Stimulated activated CD4-positive, alpha-beta T cell treated with anti-CD3 and anti-CD28 coated beads, Interleukin-1b, Interleukin-23, amount 100 ng/mL, for 48 hours (primary cell): ENCODE measurements around the gene SPEF1.

Experiments used
- DNase-seq: peaks from one replicate; pipeline ENCODE4 v3.0.0-alpha.2; 2020

The SPEF1 gene

GRCh38 chr20:3764659-3765058, 16.6 kb downstream of the SPEF1 start:
- DNase-seq, result no peak

- no peak for DNase-seq
These were observed 17.3 kb downstream of the SPEF1 start for GRCh38 chr20:3763671-3764601.

- DNase-seq, result no peak
These were observed 20.4 kb downstream of the SPEF1 start for GRCh38 chr20:3760655-3761348.

- DNase-seq, result no peak
These were observed 21.4 kb downstream of the SPEF1 start for GRCh38 chr20:3759884-3760283.

- DNase-seq, result no peak
These were observed 21.9 kb downstream of the SPEF1 start for GRCh38 chr20:3759316-3759823.

GRCh38 chr20:3758566-3758965, 22.7 kb downstream of the SPEF1 start:
- no peak for DNase-seq

GRCh38 chr20:3757268-3757667, 24.0 kb downstream of the SPEF1 start:
- no peak for DNase-seq

GRCh38 chr20:3755814-3756480, 25.3 kb downstream of the SPEF1 start:
- no peak for DNase-seq

- DNase-seq, result no peak
These were observed 26.0 kb downstream of the SPEF1 start for GRCh38 chr20:3755269-3755668.

GRCh38 chr20:3754276-3754630, 27.0 kb downstream of the SPEF1 start:
- DNase-seq, result no peak

GRCh38 chr20:3753501-3754275, 27.6 kb downstream of the SPEF1 start:
- DNase-seq, result no peak

GRCh38 chr20:3753098-3753497, 28.1 kb downstream of the SPEF1 start:
- DNase-seq, result peak; percentile 42

- DNase-seq, result no peak
These were observed 28.9 kb downstream of the SPEF1 start for GRCh38 chr20:3752386-3752759.

GRCh38 chr20:3751675-3752385, 29.4 kb downstream of the SPEF1 start:
- DNase-seq, result peak; percentile 43

GRCh38 chr20:3751305-3751674, 30.0 kb downstream of the SPEF1 start:
- DNase-seq, result no peak

- peak; percentile 40 for DNase-seq
These were observed 31.3 kb downstream of the SPEF1 start for GRCh38 chr20:3749689-3750531.

GRCh38 chr20:3749087-3749688, 32.1 kb downstream of the SPEF1 start:
- DNase-seq, result no peak

- DNase-seq, result no peak
These were observed 33.2 kb downstream of the SPEF1 start for GRCh38 chr20:3748073-3748472.

GRCh38 chr20:3747471-3747870, 33.8 kb downstream of the SPEF1 start:
- DNase-seq, result no peak

- DNase-seq, result no peak
These were observed 35.5 kb downstream of the SPEF1 start for GRCh38 chr20:3745686-3746173.
